HCT116 (cell line): ENCODE measurements around the gene FNDC5. TPM values are rescaled to one million over a fixed set of nuclear protein-coding genes. Genes with fewer than 3 reads are reported as not detected.

Source experiments
- ATAC-seq: fragments of 200-7000 bp; cut with Tn5 transposase; 2 replicates; pipeline ENCODE4 v1.9.1; 2020; ENCODE audit warnings: mild to moderate bottlenecking, moderate library complexity
- BruUV-seq: library from RNA; stranded (reverse); fragments of 400-500 nt; replicated peaks from 2 replicates; lab custom pipeline; 2021; lab: Mats Ljungman, UMichigan
- CTCF ChIA-PET: fragments of 300-600 bp; sonication (Branson Sonifier 250); formaldehyde crosslinking; loops from one replicate; lab custom pipeline; 2021; ENCODE audit warnings: antibody characterized with exemption; lab: Charles Lee
- POLR2A ChIA-PET: fragments of 300-600, 350-600 bp; sonication (Branson Sonifier 250); formaldehyde crosslinking; loops from one replicate; lab custom pipeline; 2021; ENCODE audit warnings: antibody characterized with exemption; lab: Charles Lee
- RAD21 ChIA-PET, 2 experiments: fragments of 300-600 bp; sonication (Branson Sonifier 250); formaldehyde crosslinking; loops; one replicate each; lab custom pipeline; 2023; ENCODE audit warnings: low total read pairs in 2 of 2; ENCODE audit not compliant: uncharacterized antibody in 2 of 2, unreplicated experiment in 2 of 2, low non-redundant PET in 1 of 2; lab: Charles Lee
- DNase-seq: peaks from one replicate; pipeline ENCODE4 v3.0.0-alpha.2; 2010; ENCODE audit warnings: low read depth, low spot score
- H2AFZ ChIP-seq: fragments of 200-600 bp; shearing (Covaris generic), sonication (generic); 2 replicates; pipeline ENCODE4 v1.6.1; 2017; ENCODE audit warnings: low read depth, mixed run types, mixed read lengths, antibody characterized with exemption, low read length; ENCODE audit not compliant: poor library complexity, severe bottlenecking
- H3K27ac ChIP-seq: 2 replicates; pipeline ENCODE4 v1.5.1; 2012; ENCODE audit warnings: low read depth, low read length
- H3K27me3 ChIP-seq: fragments of 200-600 bp; sonication (generic); 2 replicates; pipeline ENCODE4 v1.6.1; 2016; ENCODE audit warnings: mixed run types, low read length, mixed read lengths; ENCODE audit not compliant: insufficient read depth
- H3K36me3 ChIP-seq, 2 experiments: fragments of 200-500 bp in 1 of 2; fragments of 200-600 bp in 1 of 2; sonication (Bioruptor generic) in 1 of 2; sonication (generic) in 1 of 2; 2 replicates each; pipeline versions ENCODE4 v1.5.1 to v1.6.1; 2014 to 2016; ENCODE audit warnings: low read length in 2 of 2, inconsistent platforms in 1 of 2, mixed read lengths in 1 of 2, mixed run types in 1 of 2; ENCODE audit not compliant: insufficient read depth in 2 of 2, control insufficient read depth in 1 of 2
- H3K4me1 ChIP-seq, 2 experiments: fragments of 200-600 bp in 1 of 2; sonication (generic) in 1 of 2; 2 replicates each; pipeline versions ENCODE4 v1.5.1 to v1.6.1; 2012 to 2017; ENCODE audit warnings: low read length in 2 of 2, inconsistent platforms in 1 of 2, mild to moderate bottlenecking in 1 of 2, mixed read lengths in 1 of 2, mixed run types in 1 of 2, moderate library complexity in 1 of 2; ENCODE audit not compliant: insufficient read depth in 2 of 2, control insufficient read depth in 1 of 2
- H3K4me2 ChIP-seq: fragments of 200-600 bp; sonication (generic); 2 replicates; pipeline ENCODE4 v1.6.1; 2017; ENCODE audit warnings: mixed run types, low read length, mixed read lengths
- H3K4me3 ChIP-seq, 2 experiments: fragments of 200-600 bp in 1 of 2; sonication (generic) in 1 of 2; replicated peaks in 1 of 2; 2 replicates each; pipeline ENCODE4 v1.5.1; 2011 to 2016; ENCODE audit warnings: low read length in 2 of 2, control low read depth in 1 of 2, low read depth in 1 of 2, mild to moderate bottlenecking in 1 of 2, mixed read lengths in 1 of 2, mixed run types in 1 of 2
- H3K79me2 ChIP-seq: fragments of 200-600 bp; sonication (generic); 2 replicates; pipeline ENCODE4 v1.6.1; 2017; ENCODE audit warnings: mild to moderate bottlenecking, mixed run types, low read length, moderate library complexity, mixed read lengths; ENCODE audit not compliant: insufficient read depth
- H3K9ac ChIP-seq: fragments of 200-600 bp; sonication (generic); 2 replicates; pipeline ENCODE4 v1.6.1; 2016; ENCODE audit warnings: low read length, mixed read lengths
- H3K9me2 ChIP-seq: fragments of 200-600 bp; sonication (generic), shearing (Covaris generic); 2 replicates; pipeline ENCODE4 v1.6.1; 2017; ENCODE audit warnings: mixed run types, mild to moderate bottlenecking, moderate library complexity; ENCODE audit not compliant: insufficient read depth
- H3K9me3 ChIP-seq, 2 experiments: fragments of 200-500 bp in 1 of 2; fragments of 200-600 bp in 1 of 2; sonication (Bioruptor generic) in 1 of 2; sonication (generic) in 1 of 2; 2 replicates each; pipeline ENCODE4 v1.6.1; 2014 to 2017; ENCODE audit warnings: low read length in 2 of 2, mixed read lengths in 2 of 2, inconsistent platforms in 1 of 2, low read depth in 1 of 2, mild to moderate bottlenecking in 1 of 2, mixed run types in 1 of 2, moderate library complexity in 1 of 2; ENCODE audit not compliant: control insufficient read depth in 1 of 2, insufficient read depth in 1 of 2
- H4K20me1 ChIP-seq: fragments of 200-600 bp; sonication (generic), shearing (Covaris generic); 2 replicates; pipeline ENCODE4 v1.6.1; 2017; ENCODE audit warnings: mixed run types, mild to moderate bottlenecking, moderate library complexity; ENCODE audit not compliant: insufficient read depth
- ELF1 ChIP-seq: IDR thresholded peaks from 2 replicates; pipeline ENCODE4 v1.6.1; 2012; ENCODE audit warnings: low read depth, borderline replicate concordance
- EZH2 ChIP-seq: fragments of 200-600 bp; sonication (generic); IDR thresholded peaks from 2 replicates; pipeline ENCODE4 v1.6.1; 2017; ENCODE audit warnings: antibody characterized with exemption, mixed run types
- EZH2phosphoT487 ChIP-seq: fragments of 200-600 bp; IDR thresholded peaks from 2 replicates; pipeline ENCODE4 v1.6.1; 2018; ENCODE audit warnings: antibody characterized with exemption, borderline replicate concordance
- FOSL1 ChIP-seq: IDR thresholded peaks from 2 replicates; pipeline ENCODE4 v1.6.1; 2012; ENCODE audit warnings: low read depth
- RAD21 ChIP-seq: IDR thresholded peaks from 2 replicates; pipeline ENCODE4 v1.6.1; 2012; ENCODE audit warnings: low read depth, mild to moderate bottlenecking
- REST ChIP-seq: IDR thresholded peaks from 2 replicates; pipeline ENCODE4 v1.6.1; 2012; ENCODE audit warnings: low read depth
- SP1 ChIP-seq: IDR thresholded peaks from 2 replicates; pipeline ENCODE4 v1.6.1; 2012; ENCODE audit warnings: low read depth
- ZBTB33 ChIP-seq: IDR thresholded peaks from 2 replicates; pipeline ENCODE4 v1.6.1; 2011; ENCODE audit warnings: mild to moderate bottlenecking, low read length, moderate library complexity; ENCODE audit not compliant: insufficient replicate concordance; ENCODE audit errors: extremely low read depth
- intact Hi-C: fragments of 100-400 bp; cut with micrococcal nuclease; formaldehyde crosslinking; loops from 2 replicates; pipeline ENCODE4 v1.10.0; 2022
- total RNA-seq: library from RNA; stranded (reverse); gene quantifications from one replicate; pipeline ENCODE4 v1.2.1, GENCODE V29; 2021; ENCODE audit not compliant: unreplicated experiment
- TF ChIP-seq, protein P1 (sequence below), 3 experiments: fragments of 200-600 bp in 1 of 3; sonication (generic) in 1 of 3; IDR thresholded peaks in 2 of 3; conservative IDR thresholded peaks in 1 of 3; 2 replicates each; pipeline ENCODE4 v1.5.1; 2012 to 2017; ENCODE audit warnings: low read depth in 2 of 3, low read length in 2 of 3, antibody characterized with exemption in 1 of 3, borderline replicate concordance in 1 of 3, control low read depth in 1 of 3, mild to moderate bottlenecking in 1 of 3, mixed read lengths in 1 of 3, mixed run types in 1 of 3, moderate library complexity in 1 of 3; ENCODE audit not compliant: insufficient read depth in 1 of 3

Gene FNDC5
- total RNA-seq, 1 experiment from 2014 or later: not detected

DNA sequence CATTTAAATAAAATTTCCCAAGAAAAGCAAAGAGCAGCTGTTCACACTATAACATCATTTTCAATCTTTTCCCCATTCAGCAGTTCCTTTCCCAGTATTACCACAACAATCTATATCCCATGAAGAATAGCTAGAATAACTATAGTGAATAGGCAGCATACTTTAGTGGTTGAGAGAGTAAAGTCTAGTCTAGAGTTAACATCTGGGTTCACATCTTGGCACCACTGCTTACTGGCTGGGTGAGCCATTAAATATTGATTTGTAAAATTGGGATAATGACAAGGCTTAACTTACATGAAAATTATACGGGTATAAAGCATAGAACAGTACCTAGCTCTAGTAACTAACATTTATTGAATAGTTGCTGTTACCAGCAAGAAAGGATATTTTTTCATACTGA lies 38.8 kb downstream of the FNDC5 start (continued):
- TF ChIP-seq, protein P1, sequence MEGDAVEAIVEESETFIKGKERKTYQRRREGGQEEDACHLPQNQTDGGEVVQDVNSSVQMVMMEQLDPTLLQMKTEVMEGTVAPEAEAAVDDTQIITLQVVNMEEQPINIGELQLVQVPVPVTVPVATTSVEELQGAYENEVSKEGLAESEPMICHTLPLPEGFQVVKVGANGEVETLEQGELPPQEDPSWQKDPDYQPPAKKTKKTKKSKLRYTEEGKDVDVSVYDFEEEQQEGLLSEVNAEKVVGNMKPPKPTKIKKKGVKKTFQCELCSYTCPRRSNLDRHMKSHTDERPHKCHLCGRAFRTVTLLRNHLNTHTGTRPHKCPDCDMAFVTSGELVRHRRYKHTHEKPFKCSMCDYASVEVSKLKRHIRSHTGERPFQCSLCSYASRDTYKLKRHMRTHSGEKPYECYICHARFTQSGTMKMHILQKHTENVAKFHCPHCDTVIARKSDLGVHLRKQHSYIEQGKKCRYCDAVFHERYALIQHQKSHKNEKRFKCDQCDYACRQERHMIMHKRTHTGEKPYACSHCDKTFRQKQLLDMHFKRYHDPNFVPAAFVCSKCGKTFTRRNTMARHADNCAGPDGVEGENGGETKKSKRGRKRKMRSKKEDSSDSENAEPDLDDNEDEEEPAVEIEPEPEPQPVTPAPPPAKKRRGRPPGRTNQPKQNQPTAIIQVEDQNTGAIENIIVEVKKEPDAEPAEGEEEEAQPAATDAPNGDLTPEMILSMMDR (IDR thresholded peaks at IDR 0.05 in 2 of 3, conservative IDR thresholded peaks at IDR 0.05 in 1 of 3; ENCODE audit: borderline replicate concordance in 1 of 3, insufficient read depth in 1 of 3, low read depth in 2 of 3, low read length in 2 of 3): no peak

DNA sequence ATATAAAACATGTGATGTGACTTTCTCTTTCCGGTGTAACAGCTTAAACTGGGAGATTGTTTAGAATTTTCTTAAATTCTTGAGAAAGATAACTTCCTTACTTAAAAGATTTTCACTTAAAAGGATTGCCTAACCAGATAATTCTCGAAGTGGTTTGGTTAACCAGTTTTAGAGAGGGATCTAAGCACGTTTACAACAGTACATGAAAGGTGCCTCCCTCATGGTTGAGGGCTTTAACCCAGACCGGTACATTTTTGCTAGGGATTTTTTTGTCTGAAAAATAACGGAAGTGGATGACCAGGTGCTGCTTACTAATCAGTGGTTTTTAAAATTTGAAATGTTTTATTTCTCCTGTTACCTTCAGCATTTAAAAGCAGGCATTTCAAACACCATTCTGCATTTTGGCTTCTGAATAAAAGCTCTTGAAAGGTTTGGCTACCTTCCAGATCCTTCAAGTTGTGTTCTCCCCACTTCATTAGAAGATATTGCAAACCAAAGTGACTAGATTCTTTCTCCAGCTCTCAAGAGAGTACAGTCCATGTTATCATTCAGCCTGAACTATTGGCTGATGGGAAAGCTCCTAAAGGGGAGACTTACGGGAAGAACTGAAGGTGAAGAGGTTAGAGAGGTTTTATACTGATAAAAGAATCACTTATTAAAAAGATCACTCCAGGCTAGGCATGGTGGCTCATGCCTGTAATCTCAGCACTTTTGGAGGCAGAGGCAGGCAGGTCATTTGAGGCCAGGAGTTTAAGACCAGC lies 40.4 kb downstream of the FNDC5 start:
- Histone ChIP-seq H3K9ac (no peak overlapping the region), H3K27me3 (no peaks in the 10 kb centered on the region), H3K4me3 (no peak overlapping the region), H3K4me1 (no peaks in the 10 kb centered on the region), H3K36me3 (peaks cover 49 to 65% of the 10 kb centered on the region in 2 experiments), H3K79me2 (no peaks in the 10 kb centered on the region), H4K20me1 (no peaks in the 10 kb centered on the region), H2AFZ (no peak overlapping the region), H3K9me3 (no peaks in the 10 kb centered on the region), H3K9me2 (no peaks in the 10 kb centered on the region), H3K27ac (no peak overlapping the region), H3K4me2 (no peak overlapping the region)
- DNase-seq: no peak
- no peak for ATAC-seq
- BruUV-seq: no TSS peak
- ChIA-PET POLR2A (no interaction called here), RAD21 (no interaction called here), CTCF (no interaction called here)
- TF ChIP-seq, protein P1 (IDR thresholded peaks at IDR 0.05 in 2 of 3, conservative IDR thresholded peaks at IDR 0.05 in 1 of 3; ENCODE audit: borderline replicate concordance in 1 of 3, insufficient read depth in 1 of 3, low read depth in 2 of 3, low read length in 2 of 3): no peak
- TF ChIP-seq ZBTB33 (no peak), ELF1 (no peak), EZH2 (no peak), REST (no peak), FOSL1 (no peak), SP1 (no peak), EZH2phosphoT487 (no peak), RAD21 (no peak)
- intact Hi-C loops: no loop called here
